GM18520 (cell line): ENCODE results near the gene DYRK1A.

Source experiments
- ATAC-seq: cut with Tn5 transposase; IDR thresholded peaks from one replicate; pipeline ENCODE4 v1.9.1; 2021; ENCODE audit not compliant: unreplicated experiment

The DYRK1A gene

GRCh38 chr21:37447288-37447936, 80.8 kb downstream of the DYRK1A start:
- no peak for ATAC-seq

- ATAC-seq: no peak
These were observed 82.8 kb downstream of the DYRK1A start for GRCh38 chr21:37449302-37449937.

- ATAC-seq: no peak
These were observed 83.9 kb downstream of the DYRK1A start for GRCh38 chr21:37450445-37450941.

GRCh38 chr21:37451446-37451845, 84.9 kb downstream of the DYRK1A start:
- ATAC-seq: no peak

- ATAC-seq: no peak
These were observed 85.7 kb downstream of the DYRK1A start for GRCh38 chr21:37452227-37452626.

DNA sequence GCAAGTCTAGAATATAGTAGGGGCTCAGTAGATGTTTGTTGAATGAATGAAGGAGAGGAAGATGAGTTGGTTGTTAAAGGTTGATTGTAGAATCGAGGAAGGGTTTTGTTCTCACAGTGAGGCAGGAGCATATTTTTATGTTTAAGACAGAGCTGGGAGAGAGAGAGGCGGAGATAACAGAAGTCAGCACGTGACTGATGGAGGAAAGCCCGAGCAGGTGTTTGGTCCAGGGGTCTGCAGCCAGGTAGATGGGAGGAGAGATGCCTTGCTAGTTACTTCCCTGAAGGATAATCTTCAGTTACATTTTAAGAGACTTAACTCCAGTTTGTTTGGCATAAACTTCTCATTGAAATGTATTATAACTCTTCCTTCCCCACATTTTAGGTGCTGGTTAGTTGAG, 86.8 kb downstream of the DYRK1A start:
- ATAC-seq: no peak

- no peak for ATAC-seq
These were observed 88.4 kb downstream of the DYRK1A start for GRCh38 chr21:37454869-37455503.

GRCh38 chr21:37455504-37455911, 88.9 kb downstream of the DYRK1A start:
- no peak for ATAC-seq

- no peak for ATAC-seq
These were observed 92.2 kb downstream of the DYRK1A start for GRCh38 chr21:37458669-37459276.

- no peak for ATAC-seq
These were observed 93.0 kb downstream of the DYRK1A start for GRCh38 chr21:37459575-37459974.

GRCh38 chr21:37460196-37460595, 93.6 kb downstream of the DYRK1A start:
- ATAC-seq: no peak

DNA sequence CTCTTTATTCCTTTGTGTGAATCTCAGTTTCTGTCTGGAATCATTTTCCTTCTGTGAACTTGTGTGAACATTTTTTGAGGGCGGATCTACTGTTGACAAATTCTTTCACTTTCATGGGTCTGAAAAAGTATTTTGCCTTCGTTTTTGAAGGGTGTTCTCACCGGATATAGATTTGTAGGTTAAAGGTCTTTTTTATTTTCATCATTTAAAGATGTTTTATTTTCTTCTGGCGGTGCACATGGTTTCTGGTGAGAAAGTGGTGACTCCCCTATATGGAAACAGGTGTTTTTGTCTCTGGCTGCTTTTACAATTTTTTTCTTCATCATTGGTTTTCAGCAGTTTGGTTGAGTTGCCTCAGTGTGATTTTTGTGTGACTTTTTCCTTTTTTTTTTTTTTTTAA, 94.9 kb downstream of the DYRK1A start:
- ATAC-seq: no peak

GRCh38 chr21:37462087-37462861, 95.7 kb downstream of the DYRK1A start:
- ATAC-seq: no peak

- ATAC-seq: no peak
These were observed 96.7 kb downstream of the DYRK1A start for GRCh38 chr21:37463083-37463801.

DNA sequence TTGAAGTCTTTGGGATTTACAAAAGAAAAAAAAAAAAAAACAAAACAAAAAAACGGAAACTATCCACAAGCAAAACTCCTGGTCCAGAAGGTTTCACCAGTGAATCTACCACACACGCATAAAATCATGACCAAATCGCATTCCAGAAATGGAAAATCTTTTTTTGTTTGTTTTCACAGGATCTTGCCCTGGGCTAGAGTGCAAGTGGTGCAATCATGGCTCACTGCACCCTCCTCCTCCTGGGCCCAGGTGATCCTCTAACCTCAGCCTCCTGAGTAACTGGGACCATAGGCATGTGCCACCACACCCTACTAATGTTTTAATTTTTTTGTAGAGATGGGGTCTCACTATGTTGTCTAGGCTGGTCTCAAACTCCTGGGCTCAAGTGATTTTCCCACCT, 100.5 kb downstream of the DYRK1A start:
- ATAC-seq: no peak

GRCh38 chr21:37468909-37469308, 102.3 kb downstream of the DYRK1A start:
- ATAC-seq: no peak

DNA sequence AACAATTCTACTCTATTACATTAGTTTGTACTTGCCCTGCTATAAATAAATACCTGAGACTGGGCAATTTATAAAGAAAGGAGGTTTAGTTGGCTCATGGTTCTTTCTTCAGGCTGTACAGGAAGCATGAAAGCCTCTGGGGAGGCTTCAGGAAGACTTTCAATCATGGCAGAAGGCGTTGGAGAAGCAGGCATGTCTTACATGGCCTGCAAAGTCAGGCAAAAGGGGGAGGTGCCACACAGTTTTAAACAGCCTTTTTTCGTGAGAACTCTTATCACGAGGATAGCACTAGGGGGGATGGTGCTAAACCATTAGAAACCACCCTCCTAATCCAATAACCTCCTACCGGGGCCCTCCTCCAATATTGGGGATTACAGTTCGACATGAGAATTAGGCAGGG, 102.9 kb downstream of the DYRK1A start:
- no peak for ATAC-seq

DNA sequence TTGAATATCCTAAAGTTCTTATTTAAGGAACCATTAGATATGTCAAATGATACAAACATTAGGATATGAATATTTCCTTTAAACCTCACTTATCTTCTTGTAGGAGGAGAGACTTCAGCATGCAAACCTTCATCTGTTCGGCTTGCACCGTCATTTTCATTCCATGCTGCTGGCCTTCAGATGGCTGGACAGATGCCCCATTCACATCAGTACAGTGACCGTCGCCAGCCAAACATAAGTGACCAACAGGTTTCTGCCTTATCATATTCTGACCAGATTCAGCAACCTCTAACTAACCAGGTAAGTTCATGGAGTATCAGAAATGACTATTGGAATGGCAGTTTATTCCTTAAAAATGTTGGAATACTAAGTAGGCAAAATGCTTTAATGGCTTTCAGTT, 106.0 kb downstream of the DYRK1A start:
- ATAC-seq: no peak

DNA sequence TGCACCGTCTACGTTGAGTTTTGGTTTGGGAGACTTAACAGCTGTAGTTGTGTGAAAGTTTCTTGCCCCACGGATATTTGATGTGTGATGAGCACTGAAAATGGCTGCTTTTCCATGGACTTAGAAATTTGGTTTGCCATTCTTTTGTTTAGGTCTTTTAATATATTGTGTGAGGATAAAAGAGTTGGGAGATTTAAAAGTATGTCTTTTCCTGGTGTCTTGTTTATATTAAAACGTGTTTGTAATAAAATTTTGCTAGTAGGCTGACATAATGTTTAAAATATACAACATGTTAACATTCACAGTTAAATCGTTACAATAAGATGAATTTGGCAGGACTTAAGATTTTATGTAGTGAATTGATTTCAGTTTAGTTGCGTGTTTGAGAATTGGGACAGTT, 106.9 kb downstream of the DYRK1A start:
- ATAC-seq: no peak

DNA sequence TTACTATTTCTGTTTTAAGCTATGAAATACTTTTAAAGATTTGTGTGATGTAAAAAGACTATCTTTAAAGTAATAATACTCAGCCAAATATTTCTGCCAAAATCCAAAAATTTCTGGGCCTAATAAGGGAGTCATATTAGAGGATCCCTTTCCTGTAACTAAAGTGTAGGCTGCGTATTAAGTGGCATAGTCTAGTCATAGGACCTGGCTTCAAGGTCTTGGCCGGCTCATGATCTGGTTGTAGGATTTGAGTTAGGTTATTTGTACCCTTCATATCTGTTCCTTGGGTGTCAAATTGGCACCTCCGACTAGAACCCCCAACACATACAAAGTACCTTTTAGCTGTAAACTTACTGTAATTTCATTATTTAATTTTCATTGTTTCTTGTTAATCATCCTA, 107.8 kb downstream of the DYRK1A start:
- ATAC-seq: no peak
